K562 (cell line): Measurements from ENCODE around the gene GATAD2B. TPM values are rescaled to one million over a fixed set of nuclear protein-coding genes. Genes with fewer than 3 reads are reported as not detected.

Experiments used
- DEAF1 ChIP-seq: fragments of 450-650 bp; formaldehyde crosslinking; IDR thresholded peaks from 2 replicates; pipeline ENCODE4 v1.4.0; 2020; ENCODE audit warnings: mild to moderate bottlenecking, moderate library complexity
- GTF2A2 ChIP-seq: IDR thresholded peaks from 2 replicates; pipeline ENCODE4 v1.6.1; 2016; ENCODE audit warnings: mild to moderate bottlenecking, missing genetic modification characterization, missing compliant biosample characterization
- KAT2B ChIP-seq: IDR thresholded peaks from one replicate; pipeline ENCODE4 v1.6.1; 2012; ENCODE audit warnings: low read depth, mild to moderate bottlenecking, control low read depth, inconsistent platforms, low read length, moderate library complexity
- MGA ChIP-seq: fragments of 450-650 bp; IDR thresholded peaks from 2 replicates; pipeline ENCODE4 v1.6.1; 2016; ENCODE audit warnings: mild to moderate bottlenecking, moderate library complexity
- NELFE ChIP-seq: IDR thresholded peaks from 2 replicates; pipeline ENCODE4 v1.6.1; 2011; ENCODE audit warnings: mild to moderate bottlenecking; ENCODE audit not compliant: insufficient read depth, insufficient read length
- PHB ChIP-seq: fragments of 250-450 bp; sonication (Bioruptor Pico); IDR thresholded peaks from 2 replicates; pipeline ENCODE4 v1.5.0; 2021
- PYGO2 ChIP-seq: fragments of 450-650 bp; IDR thresholded peaks from 2 replicates; pipeline ENCODE4 v1.6.1; 2016; ENCODE audit warnings: mild to moderate bottlenecking, missing genetic modification characterization, moderate library complexity, missing compliant biosample characterization
- RB1 ChIP-seq: fragments of 450-650 bp; IDR thresholded peaks from 2 replicates; pipeline ENCODE4 v1.6.1; 2017; ENCODE audit warnings: low read depth, mild to moderate bottlenecking
- RBM39 ChIP-seq: fragments of 200-400 bp; formaldehyde crosslinking; optimal IDR thresholded peaks from 2 replicates; pipeline ENCODE3; 2018; ENCODE audit warnings: low read depth, low read length
- SRF ChIP-seq, 2 experiments: fragments of 250-450, 450-650 bp in 1 of 2; sonication (Bioruptor Pico) in 1 of 2; sonication (generic) in 1 of 2; formaldehyde crosslinking; IDR thresholded peaks; 2 replicates each; pipeline versions ENCODE4 v1.5.0 to v1.5.1; 2020 to 2022; ENCODE audit warnings: mild to moderate bottlenecking in 1 of 2, missing genetic modification reagents in 1 of 2
- SRSF1 ChIP-seq: fragments of 200-400 bp; formaldehyde crosslinking; IDR thresholded peaks from 2 replicates; pipeline ENCODE4 v1.6.1; 2017; ENCODE audit warnings: mild to moderate bottlenecking, low read depth, low read length, moderate library complexity
- ZNF239 ChIP-seq: fragments of 250-450 bp; sonication (Bioruptor Pico); IDR thresholded peaks from 2 replicates; pipeline ENCODE4 v1.4.0; 2020; ENCODE audit warnings: mild to moderate bottlenecking
- ZNF263 ChIP-seq: sonication (generic); formaldehyde crosslinking; IDR thresholded peaks from 2 replicates; pipeline ENCODE4 v1.8.0; 2022; ENCODE audit warnings: mild to moderate bottlenecking, missing genetic modification reagents, borderline replicate concordance
- ZNF444 ChIP-seq: fragments of 250-450 bp; sonication (Bioruptor Pico); IDR thresholded peaks from 2 replicates; pipeline ENCODE4 v1.4.0; 2020; ENCODE audit warnings: mild to moderate bottlenecking, moderate library complexity
- polyA plus RNA-seq, 8 experiments: library from polyadenylated mRNA; depleted of rRNA in 4 of 8; stranded (reverse) in 5 of 8; unstranded in 3 of 8; fragments of >200 nt; fragmentation: Nextera tagmentation in 2 of 8; fragmentation: Illumina TruSeq in 1 of 8; extraction: Ambion mirVana in 2 of 8; extraction: Trizol in 1 of 8; gene quantifications; 2 replicates each; pipeline versions ENCODE4 v1.2.1 to v1.2.3, GENCODE V29; 2011 to 2014; ENCODE audit warnings: inconsistent platforms in 1 of 8, missing spikeins in 1 of 8
- total RNA-seq, 7 experiments: library from RNA; depleted of rRNA in 6 of 7; stranded (reverse); fragments of >200 nt in 6 of 7; fragmentation: Illumina TruSeq in 2 of 7; extraction: Trizol in 2 of 7; gene quantifications; 2 replicates each; pipeline versions ENCODE4 v1.2.1 to v1.2.3, GENCODE V29; 2011 to 2021; ENCODE audit warnings: low replicate concordance in 1 of 7

Gene GATAD2B
- total and polyA plus RNA-seq, 9 of the 15 experiments (the other 6 are each of a cell fraction or from before 2014, with no cell fraction given) = 1.5 to 40.2 (median 4.9) TPM

DNA sequence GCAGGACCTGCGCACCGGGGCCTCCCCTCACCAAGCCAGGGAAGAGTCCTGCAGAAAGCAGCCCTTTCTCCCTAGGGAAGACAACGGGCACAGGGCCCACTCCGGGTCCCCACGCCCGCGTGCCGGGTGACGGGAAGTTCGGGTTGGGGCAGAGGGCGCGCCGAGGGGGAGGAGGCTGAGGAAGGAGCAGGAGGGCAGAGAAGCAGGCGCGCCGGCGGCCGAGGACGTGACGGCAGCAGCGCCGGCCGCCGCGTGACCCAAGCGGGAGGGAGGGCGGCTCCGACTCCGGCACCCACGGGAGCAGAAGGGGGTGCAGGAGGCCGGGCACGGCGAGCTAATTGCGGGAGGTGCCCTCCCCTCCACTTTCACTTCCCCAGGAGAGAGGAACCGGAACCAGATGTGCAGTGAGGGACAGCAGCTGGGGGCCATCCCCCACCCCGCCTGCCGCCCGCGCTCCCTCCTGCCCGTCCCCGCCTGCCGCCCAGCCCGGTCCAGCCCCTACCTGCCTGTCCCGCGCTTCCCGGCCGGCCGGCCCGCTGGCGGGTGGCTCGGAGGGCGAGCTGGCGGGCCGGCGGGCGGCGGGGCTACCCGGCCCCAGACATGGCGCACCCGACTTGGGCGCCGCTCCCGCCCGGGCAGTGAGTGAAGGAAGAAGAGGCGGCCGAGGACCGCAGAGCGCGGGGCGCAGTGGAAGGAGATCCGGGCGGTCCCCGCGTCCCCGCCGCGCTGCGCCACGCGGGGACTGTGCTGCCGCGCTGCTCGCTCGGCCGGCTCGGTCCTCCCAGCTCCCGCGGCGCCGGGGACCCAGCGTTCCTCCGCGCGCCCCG is 23.2 kb upstream of the GATAD2B start (continued):
- TF ChIP-seq NELFE (no peak), ZNF444 (CRISPR knock-in tag) (no peak), GTF2A2 (tag) (no peak), ZNF239 (CRISPR knock-in tag) (no peak), SRF (CRISPR knock-in tag; IDR thresholded peaks at IDR 0.05) (no peak), MGA (no peak), KAT2B (no peak), RB1 (peak; percentile 15; the same call in 1 of the 2 replicates), RBM39 (no peak), DEAF1 (CRISPR knock-in tag) (no peak), ZNF263 (CRISPR knock-in tag) (no peak), PHB (CRISPR knock-in tag) (peak; percentile 79; the same call in 1 of the 2 replicates), PYGO2 (tag) (no peak), SRSF1 (no peak)
